ENCODE data around the gene CPEB4.

GRCh38 chr5:173849908-173850307 lies 38.2 kb upstream of the CPEB4 start:
- TF ChIP-seq BHLHE40 (IDR thresholded peaks at IDR 0.05; ENCODE audit: borderline replicate concordance in 1 of 2, low read depth in 2 of 2, low read length in 1 of 2): no peak
- TF ChIP-seq ZBTB4 (CRISPR knock-in tag; IDR thresholded peaks at IDR 0.05): no peak
